ENCODE results near the gene CCDC197.

- TF ChIP-seq CTCF (IDR thresholded peaks at IDR 0.05; ENCODE audit: poor library complexity, severe bottlenecking) (no peak), RAD21 (conservative IDR thresholded peaks at IDR 0.05) (no peak), POLR2AphosphoS5 (IDR thresholded peaks at IDR 0.05) (no peak), REST (IDR thresholded peaks at IDR 0.05; ENCODE audit: borderline replicate concordance) (no peak)
Measured at GRCh38 chr14:94016446-94016976, 19.4 kb downstream of the CCDC197 start.

Measured in neural cell (in vitro differentiated cells).